ENCODE measurements around the gene GOLGA2.

DNA sequence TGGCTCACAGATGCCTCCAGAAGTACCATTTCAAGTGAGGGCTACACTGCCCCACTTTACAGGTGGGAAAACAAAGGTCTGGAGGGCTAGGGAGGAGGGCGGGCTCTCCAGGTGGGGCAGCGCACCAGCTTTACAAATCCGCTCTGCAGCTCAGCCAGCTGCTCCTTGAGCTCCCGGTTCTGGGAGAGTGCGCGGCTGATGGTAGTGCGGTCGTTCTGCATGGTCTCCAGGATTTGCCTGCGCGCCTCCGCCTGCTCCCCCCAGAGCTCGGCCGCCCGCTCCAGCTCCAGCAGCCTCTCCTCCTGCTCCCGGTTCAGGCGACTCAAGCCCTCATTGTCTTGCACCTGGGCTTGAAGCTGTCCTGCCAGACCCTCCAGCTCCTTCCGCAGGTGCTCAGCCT, 15.5 kb downstream of the GOLGA2 start:
- TF ChIP-seq, protein P1, sequence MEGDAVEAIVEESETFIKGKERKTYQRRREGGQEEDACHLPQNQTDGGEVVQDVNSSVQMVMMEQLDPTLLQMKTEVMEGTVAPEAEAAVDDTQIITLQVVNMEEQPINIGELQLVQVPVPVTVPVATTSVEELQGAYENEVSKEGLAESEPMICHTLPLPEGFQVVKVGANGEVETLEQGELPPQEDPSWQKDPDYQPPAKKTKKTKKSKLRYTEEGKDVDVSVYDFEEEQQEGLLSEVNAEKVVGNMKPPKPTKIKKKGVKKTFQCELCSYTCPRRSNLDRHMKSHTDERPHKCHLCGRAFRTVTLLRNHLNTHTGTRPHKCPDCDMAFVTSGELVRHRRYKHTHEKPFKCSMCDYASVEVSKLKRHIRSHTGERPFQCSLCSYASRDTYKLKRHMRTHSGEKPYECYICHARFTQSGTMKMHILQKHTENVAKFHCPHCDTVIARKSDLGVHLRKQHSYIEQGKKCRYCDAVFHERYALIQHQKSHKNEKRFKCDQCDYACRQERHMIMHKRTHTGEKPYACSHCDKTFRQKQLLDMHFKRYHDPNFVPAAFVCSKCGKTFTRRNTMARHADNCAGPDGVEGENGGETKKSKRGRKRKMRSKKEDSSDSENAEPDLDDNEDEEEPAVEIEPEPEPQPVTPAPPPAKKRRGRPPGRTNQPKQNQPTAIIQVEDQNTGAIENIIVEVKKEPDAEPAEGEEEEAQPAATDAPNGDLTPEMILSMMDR (conservative IDR thresholded peaks at IDR 0.05; ENCODE audit: low read depth, low read length): no peak
- TF ChIP-seq EZH2phosphoT487 (IDR thresholded peaks at IDR 0.05; ENCODE audit: borderline replicate concordance, low read length): no peak

Measured in PC-3 (cell line).